ENCODE data around the gene CD244.

The CD244 gene

GRCh38 chr1:160810486-160810885 lies 52.2 kb downstream of the CD244 start:
- no peak for TF ChIP-seq CTCF (IDR thresholded peaks at IDR 0.05)

GRCh38 chr1:160808289-160808688 lies 54.4 kb downstream of the CD244 start:
- no peak for TF ChIP-seq CTCF (IDR thresholded peaks at IDR 0.05)

GRCh38 chr1:160807738-160808137 lies 54.9 kb downstream of the CD244 start:
- no peak for TF ChIP-seq CTCF (IDR thresholded peaks at IDR 0.05)

GRCh38 chr1:160807247-160807646 lies 55.4 kb downstream of the CD244 start:
- TF ChIP-seq CTCF (IDR thresholded peaks at IDR 0.05) = no peak

GRCh38 chr1:160806784-160807183 lies 55.9 kb downstream of the CD244 start:
- TF ChIP-seq CTCF (IDR thresholded peaks at IDR 0.05) = no peak

- TF ChIP-seq CTCF (IDR thresholded peaks at IDR 0.05) = no peak
Measured at GRCh38 chr1:160806109-160806665, 56.5 kb downstream of the CD244 start.

GRCh38 chr1:160801836-160802580 lies 60.7 kb downstream of the CD244 start:
- TF ChIP-seq CTCF (IDR thresholded peaks at IDR 0.05) = no peak

All from LNCAP (cell line).